ENCODE data around the gene FAM180A. TPM values are rescaled to one million over a fixed set of nuclear protein-coding genes. Genes with fewer than 3 reads are reported as not detected.

The FAM180A gene
- total RNA-seq, 2 donors from 2014 or later: not detected

DNA sequence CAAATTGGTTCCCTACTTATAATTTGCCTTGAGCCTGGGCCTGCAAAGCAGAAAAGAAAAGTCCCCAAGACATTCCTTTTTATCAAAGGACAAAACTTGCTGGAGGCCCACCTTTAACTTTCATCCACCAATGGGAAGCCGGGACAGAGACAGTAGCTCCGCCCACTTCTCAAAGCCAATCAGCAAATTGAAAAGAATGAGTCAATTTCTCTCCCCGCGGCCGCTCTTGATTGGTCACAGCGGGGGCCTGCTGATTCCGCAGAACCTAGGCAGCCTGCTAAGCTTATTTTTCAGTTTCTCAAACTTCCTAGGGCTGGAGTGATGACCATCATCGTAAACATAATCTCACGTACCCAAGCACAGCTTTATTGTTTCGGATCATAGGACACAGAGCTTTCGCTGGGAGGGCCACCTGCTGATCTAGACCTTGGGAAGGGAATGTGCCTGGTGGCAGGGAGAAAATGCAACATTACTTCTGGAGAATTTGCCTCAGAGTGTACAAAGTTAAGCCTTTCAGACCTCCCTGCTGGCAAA, 20.4 kb downstream of the FAM180A start, which contains the start of gene SLC13A4:
Gene SLC13A4, minus strand, starts transcription at position 51 of the 534 bp plus-strand sequence. CDS start 690 bp downstream, outside the sequence.
- Mint-ChIP-seq H3K4me3 (peak within 1 kb of the TSS; percentile 39), H3K36me3 (ENCODE audit: low read depth) (no peaks in the 10 kb centered on the region), H3K9me3 (no peaks in the 10 kb centered on the region), H3K4me1 (peaks cover 28% of the 10 kb centered on the region), H3K27ac (peak within 1 kb of the TSS; percentile 88), H3K27me3 (ENCODE audit: insufficient read depth) (no peaks in the 10 kb centered on the region)
- no peaks in the 10 kb centered on the region for H3K36me3 ChIP-seq (ENCODE audit: control insufficient read depth, insufficient read depth, low read length)
- WGBS, 2 experiments (ENCODE audit: insufficient coverage in 1 of 2, insufficient read length in 1 of 2): 66 to 75% methylated on average over 6 to 11 of the region's 11 CpGs
- no peak within 1 kb of the TSS for H3K9ac ChIP-seq (ENCODE audit: extremely low read depth, low read length, poor library complexity, severe bottlenecking)
- H3K9me3 ChIP-seq (ENCODE audit: control insufficient read depth, low read length): no peaks in the 10 kb centered on the region
- no peak within 1 kb of the TSS for H3K27ac ChIP-seq (ENCODE audit: low read depth, low read length)
- H3K4me3 ChIP-seq (ENCODE audit: low read length): peak within 1 kb of the TSS; percentile 61
- TF ChIP-seq, protein P1, sequence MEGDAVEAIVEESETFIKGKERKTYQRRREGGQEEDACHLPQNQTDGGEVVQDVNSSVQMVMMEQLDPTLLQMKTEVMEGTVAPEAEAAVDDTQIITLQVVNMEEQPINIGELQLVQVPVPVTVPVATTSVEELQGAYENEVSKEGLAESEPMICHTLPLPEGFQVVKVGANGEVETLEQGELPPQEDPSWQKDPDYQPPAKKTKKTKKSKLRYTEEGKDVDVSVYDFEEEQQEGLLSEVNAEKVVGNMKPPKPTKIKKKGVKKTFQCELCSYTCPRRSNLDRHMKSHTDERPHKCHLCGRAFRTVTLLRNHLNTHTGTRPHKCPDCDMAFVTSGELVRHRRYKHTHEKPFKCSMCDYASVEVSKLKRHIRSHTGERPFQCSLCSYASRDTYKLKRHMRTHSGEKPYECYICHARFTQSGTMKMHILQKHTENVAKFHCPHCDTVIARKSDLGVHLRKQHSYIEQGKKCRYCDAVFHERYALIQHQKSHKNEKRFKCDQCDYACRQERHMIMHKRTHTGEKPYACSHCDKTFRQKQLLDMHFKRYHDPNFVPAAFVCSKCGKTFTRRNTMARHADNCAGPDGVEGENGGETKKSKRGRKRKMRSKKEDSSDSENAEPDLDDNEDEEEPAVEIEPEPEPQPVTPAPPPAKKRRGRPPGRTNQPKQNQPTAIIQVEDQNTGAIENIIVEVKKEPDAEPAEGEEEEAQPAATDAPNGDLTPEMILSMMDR (conservative IDR thresholded peaks at IDR 0.05): peak; percentile 31
- no peaks in the 10 kb centered on the region for H3K4me1 ChIP-seq (ENCODE audit: control insufficient read depth, insufficient read depth, low read length)
- no peaks in the 10 kb centered on the region for H3K27me3 ChIP-seq (ENCODE audit: control insufficient read depth, insufficient read depth, low read length, poor library complexity, severe bottlenecking)
- peak; percentile 94 for DNase-seq

DNA sequence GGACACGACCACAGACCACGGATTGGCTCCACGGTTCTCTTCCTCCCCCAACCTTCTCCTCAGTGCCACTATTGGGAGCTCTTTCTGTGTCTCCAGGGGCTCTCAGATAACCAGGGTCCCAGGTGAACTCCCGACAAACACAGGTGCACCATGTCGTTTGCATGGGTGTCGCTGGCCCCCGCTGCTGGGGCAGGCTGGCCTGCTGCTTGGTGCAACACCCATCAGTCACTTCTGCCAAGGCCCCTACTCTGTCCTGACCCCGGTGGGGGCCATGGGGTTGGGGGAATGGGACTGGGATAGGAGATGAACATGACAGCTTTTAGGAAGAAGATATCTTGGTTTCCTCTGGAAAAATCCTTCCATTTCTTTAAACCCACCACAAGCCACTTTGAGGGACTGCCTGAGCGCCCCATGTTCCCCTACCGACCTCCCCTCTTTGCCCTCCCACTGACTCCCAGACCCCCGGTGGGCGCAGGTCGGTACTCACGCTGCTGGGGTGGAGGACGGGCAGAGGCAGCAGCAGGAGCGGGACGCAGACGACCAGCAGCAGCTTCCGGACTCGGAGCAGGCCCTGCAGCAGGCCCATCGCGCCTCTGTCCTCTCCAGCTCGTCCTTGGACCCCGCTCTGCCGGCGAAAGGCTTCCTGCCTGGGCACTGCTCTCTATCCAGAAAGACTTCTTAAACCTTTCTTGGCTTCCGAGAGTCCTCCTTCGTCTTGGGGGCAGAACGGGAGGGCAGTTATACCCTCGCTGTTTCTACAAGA, 21.5 kb downstream of the FAM180A start:
- no peak for DNase-seq
- Histone ChIP-seq H3K36me3 (ENCODE audit: control insufficient read depth, insufficient read depth, low read length) (no peaks in the 10 kb centered on the region), H3K9me3 (ENCODE audit: control insufficient read depth, low read length) (no peaks in the 10 kb centered on the region), H3K4me3 (ENCODE audit: low read length) (no peak overlapping the region), H3K4me1 (ENCODE audit: control insufficient read depth, insufficient read depth, low read length) (no peaks in the 10 kb centered on the region), H3K27ac (ENCODE audit: low read depth, low read length) (no peak overlapping the region), H3K9ac (ENCODE audit: extremely low read depth, low read length, poor library complexity, severe bottlenecking) (no peak overlapping the region), H3K27me3 (ENCODE audit: control insufficient read depth, insufficient read depth, low read length, poor library complexity, severe bottlenecking) (no peaks in the 10 kb centered on the region)
- Mint-ChIP-seq H3K9me3 (no peaks in the 10 kb centered on the region), H3K36me3 (ENCODE audit: low read depth) (no peaks in the 10 kb centered on the region), H3K4me1 (peaks cover 28% of the 10 kb centered on the region), H3K4me3 (no peak overlapping the region), H3K27ac (no peak overlapping the region), H3K27me3 (ENCODE audit: insufficient read depth) (no peaks in the 10 kb centered on the region)
- TF ChIP-seq, protein P1 (conservative IDR thresholded peaks at IDR 0.05): no peak
- WGBS, 2 experiments (ENCODE audit: insufficient coverage in 1 of 2, insufficient read length in 1 of 2): 94 to 95% methylated on average over 16 to 30 of the region's 30 CpGs

DNA sequence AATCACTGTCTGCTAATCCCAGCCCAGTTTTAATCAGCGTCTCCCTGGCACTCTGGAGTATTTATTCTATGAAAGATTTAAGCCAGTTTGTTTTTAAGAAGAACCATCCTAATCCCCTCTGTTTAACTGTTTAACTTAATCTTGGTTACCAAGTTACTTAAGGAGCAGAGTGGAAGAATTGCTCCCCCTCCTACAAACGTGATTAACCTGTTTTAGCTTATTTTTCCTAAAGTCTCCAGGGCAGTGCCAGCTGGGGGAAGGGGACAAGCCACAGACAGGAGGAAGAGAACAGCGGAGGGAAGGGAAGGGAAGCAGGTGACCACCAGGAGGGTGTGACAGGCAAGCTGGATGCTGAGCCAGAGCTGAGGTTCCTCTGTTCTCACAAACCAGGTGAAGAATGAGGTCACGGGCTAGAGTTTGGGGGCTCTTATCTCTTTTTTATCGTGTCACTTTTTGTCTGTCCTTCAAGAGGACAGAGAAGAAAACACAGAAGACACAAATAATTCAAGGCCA, 22.3 kb downstream of the FAM180A start:
- 76 to 95% methylated on average over 2 to 5 of the region's 5 CpGs for WGBS, 2 experiments (ENCODE audit: insufficient coverage in 1 of 2, insufficient read length in 1 of 2)
- Histone ChIP-seq H3K36me3 (ENCODE audit: control insufficient read depth, insufficient read depth, low read length) (no peaks in the 10 kb centered on the region), H3K9ac (ENCODE audit: extremely low read depth, low read length, poor library complexity, severe bottlenecking) (no peak overlapping the region), H3K9me3 (ENCODE audit: control insufficient read depth, low read length) (no peaks in the 10 kb centered on the region), H3K27me3 (ENCODE audit: control insufficient read depth, insufficient read depth, low read length, poor library complexity, severe bottlenecking) (no peaks in the 10 kb centered on the region), H3K27ac (ENCODE audit: low read depth, low read length) (no peak overlapping the region), H3K4me1 (ENCODE audit: control insufficient read depth, insufficient read depth, low read length) (no peaks in the 10 kb centered on the region), H3K4me3 (ENCODE audit: low read length) (no peak overlapping the region)
- no peak for DNase-seq
- H3K27me3 Mint-ChIP-seq (ENCODE audit: insufficient read depth): no peaks in the 10 kb centered on the region
- H3K4me3 Mint-ChIP-seq: no peak overlapping the region
- TF ChIP-seq, protein P1 (conservative IDR thresholded peaks at IDR 0.05): peak; percentile 25
- H3K27ac Mint-ChIP-seq: no peak overlapping the region
- no peaks in the 10 kb centered on the region for H3K36me3 Mint-ChIP-seq (ENCODE audit: low read depth)
- H3K4me1 Mint-ChIP-seq: peaks cover 28% of the 10 kb centered on the region
- H3K9me3 Mint-ChIP-seq: no peaks in the 10 kb centered on the region
